ENCODE data around the gene BAIAP2.
"Not testable (repeated sequence)": the region's sequence is repeated elsewhere in the genome, so short reads cannot be mapped to it uniquely, and the experiment has no call there.

Gene BAIAP2

DNA sequence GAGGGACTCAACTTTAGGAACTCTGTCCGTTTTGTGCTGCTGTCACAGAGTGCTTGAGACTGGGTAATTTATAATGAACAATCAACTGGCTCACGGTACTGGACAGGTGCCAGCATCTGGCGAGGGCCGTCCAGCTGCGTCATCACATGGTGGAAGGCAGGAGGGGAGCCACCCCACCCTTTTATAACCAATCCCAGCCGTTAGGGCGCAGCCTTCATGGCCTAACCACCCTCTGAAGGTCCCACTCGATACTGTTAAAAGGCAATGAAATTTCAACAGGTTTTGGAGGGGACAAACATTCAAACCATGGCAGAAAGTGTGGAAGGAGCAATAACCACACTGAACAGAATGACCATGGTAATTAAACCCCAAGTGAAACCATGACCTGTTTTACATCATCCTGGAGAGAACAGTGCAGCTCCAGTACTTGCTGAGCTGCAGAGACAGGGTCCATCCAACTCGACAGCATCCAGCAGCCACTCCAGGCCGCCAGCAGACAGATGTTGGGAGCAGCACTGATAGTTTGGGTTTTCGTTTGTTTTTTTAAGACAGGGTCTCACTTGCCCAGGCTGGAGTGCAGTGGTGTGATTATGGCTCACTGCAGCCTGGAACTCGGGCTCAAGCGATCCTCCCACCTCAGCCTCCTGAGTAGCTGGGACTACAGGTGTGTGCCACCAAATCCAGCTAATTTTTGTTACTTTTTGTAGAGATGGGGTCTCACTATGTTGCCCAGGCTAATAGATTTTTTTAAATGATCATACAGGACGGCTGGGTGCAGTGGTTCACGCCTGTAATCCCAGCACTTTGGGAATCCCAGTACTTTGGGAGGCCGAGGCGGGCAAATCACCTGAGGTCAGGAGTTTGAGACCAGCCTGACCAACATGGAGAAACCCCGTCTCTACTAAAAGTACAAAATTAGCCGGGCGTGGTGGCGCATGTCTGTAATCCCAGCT, 32.3 kb upstream of the BAIAP2 start:
- DNase-seq: no peak

- DNase-seq: no peak
Observed at GRCh38 chr17:81003711-81004475, 31.1 kb upstream of the BAIAP2 start.

DNA sequence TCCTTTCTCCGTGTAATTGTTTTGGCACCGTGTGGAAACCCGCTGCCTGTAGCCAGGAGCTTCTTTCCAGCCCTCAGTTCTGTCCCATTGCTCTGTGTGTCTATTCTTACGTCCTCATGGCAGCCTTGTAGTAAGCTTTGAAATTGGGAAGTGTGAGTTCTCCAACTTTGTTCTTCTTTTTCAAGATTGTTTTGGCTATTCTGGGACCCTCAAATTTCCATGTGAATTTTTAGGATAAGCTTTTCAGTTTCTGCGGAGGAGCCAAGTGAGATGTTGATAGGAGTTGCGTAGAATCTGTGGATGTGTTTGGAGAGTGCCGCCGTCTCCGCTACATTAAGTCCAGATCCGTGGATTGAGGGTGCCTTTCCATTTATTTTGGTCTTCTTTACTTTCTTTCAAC, 28.1 kb upstream of the BAIAP2 start:
- DNase-seq: no peak

DNA sequence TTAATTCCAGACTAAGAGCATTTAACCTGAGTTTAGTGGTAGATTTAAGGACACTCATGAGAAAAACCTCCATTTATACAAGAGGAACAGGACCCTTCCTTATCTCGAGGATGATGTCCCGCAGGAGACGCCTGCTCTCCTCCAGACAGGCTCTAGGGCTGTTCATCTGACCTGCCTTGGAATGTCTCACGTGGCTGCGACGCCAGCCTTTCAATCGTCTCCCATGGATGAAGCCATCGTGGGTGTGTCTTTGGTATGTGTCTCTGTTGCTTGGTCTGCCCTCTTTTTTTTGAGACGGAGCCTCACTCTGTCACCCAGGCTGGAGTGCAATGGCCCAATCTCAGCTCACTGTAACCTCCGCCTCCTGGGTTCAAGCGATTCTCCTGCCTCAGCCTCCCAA, 26.8 kb upstream of the BAIAP2 start:
- DNase-seq: no peak

DNA sequence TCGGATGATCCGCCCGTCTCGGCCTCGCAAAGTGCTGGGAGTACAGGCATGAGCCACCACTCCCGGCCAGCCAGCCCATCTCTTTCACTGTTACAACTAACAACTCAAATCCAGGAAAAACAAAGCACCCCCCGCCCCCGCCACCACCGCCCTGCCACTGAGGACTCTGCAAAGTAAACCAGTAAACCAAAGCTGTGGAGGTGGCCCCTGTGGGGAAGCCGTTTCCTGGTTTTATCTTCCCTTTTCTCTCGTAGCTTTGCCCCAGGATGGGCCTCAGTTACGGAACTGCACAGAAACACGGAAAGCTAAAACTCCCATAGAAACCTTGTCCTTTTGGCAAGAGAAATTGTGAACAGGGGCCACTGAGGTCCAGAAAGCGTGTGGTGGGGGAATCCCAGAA, 25.8 kb upstream of the BAIAP2 start:
- no peak for DNase-seq

GRCh38 chr17:81010935-81011334, 24.0 kb upstream of the BAIAP2 start:
- DNase-seq: no peak

DNA sequence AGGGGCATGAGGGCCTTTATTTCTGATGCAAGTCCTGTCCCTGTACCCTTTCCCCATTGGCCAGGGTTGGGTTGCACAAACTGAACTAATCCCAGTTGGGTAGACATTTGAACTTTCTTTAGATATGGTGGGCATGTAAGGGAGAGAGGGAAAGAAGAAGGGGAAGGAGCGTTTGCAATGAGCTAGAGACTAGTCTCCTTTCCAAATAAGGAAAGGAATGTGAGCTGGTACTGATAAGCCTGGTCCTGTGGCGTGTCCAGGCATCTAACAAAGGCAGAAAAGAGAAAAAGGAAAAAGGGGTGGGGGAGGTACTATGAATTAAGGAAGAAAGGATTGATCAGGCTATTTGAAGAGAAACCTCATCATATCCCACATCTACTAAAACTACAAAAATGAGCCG, 23.0 kb upstream of the BAIAP2 start:
- no peak for DNase-seq

- DNase-seq: no peak
Observed at GRCh38 chr17:81012574-81013447, 22.1 kb upstream of the BAIAP2 start.

GRCh38 chr17:81013642-81014041, 21.3 kb upstream of the BAIAP2 start:
- DNase-seq: no peak

DNA sequence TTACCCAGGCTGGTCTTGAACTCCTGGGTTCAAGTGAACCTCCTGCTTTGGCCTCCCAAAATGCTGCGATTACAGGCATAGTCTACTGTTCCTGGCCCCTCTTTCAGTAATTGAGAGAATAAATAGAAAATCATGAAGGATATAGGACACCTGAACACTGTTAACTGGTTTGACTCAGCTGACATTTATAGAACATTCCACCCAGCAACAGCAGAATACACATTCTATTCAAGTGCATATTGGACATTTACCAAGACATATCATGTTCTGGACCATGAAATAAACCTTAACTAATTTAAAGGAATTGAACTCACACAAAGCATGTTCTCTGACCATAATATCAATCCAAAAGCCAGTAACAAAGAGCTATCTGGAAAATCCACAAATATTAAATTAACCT, 19.8 kb upstream of the BAIAP2 start:
- DNase-seq: no peak

DNA sequence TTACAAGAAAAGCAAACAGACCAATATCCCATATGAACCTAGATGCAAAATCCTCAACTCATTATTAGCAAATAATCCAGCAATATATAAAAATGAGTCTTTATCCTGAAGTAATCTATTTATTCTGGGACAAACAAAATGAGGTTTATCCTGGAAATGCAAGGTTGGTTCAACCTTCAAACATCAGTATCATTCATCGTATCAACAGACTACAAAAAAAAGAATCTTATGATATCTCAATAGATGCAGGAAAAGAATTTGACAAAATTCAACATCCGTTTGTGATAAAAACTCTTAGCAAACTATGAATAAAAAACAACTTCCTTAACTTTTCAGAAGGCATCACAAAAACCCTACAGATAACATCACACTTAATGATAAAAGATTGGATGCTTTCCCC, 18.4 kb upstream of the BAIAP2 start:
- no peak for DNase-seq

- not testable (repeated sequence) for DNase-seq
Observed at GRCh38 chr17:81017330-81017729, 17.6 kb upstream of the BAIAP2 start.

- DNase-seq: peak; percentile 29
Observed at GRCh38 chr17:81018044-81018802, 16.7 kb upstream of the BAIAP2 start.

GRCh38 chr17:81019563-81020442, 15.1 kb upstream of the BAIAP2 start:
- DNase-seq: no peak

GRCh38 chr17:81020443-81020766, 14.5 kb upstream of the BAIAP2 start:
- DNase-seq: no peak

DNA sequence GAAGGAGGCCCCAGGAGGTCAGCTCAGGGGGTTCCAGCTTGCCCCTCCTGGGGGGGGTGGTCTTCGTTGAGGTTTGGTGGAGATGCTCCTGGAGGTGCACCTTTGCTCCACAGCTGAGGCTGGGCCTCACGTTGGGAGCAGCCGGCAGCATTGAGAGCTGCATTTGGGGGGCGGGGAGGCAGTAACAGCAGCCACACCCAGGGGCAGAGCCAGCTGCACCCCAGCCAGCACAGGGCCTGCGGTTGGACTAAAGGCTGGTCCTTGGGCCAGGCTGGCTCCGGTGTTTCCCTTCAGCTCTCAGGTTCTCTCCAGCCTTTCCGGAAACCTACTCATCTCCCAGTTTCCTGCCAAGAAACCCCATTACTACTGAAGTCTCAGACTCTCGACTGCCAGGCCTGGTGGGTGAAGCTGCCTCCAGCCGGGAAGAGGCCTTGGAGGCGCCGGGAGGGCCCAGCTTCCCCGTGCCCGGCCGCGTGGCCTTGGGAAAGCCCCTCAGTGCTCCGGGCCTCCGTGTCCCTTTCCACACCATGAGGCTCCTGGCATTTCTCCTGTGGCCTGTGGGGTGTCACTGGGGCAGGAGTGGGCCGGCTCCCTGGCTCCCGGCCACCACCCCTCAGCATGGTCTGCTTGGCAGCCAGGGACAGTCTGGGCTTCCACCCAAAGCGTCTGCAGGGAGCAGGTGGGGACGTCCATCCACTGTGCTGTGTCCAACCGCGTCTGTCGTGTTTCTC, 14.0 kb upstream of the BAIAP2 start:
- no peak for DNase-seq

DNA sequence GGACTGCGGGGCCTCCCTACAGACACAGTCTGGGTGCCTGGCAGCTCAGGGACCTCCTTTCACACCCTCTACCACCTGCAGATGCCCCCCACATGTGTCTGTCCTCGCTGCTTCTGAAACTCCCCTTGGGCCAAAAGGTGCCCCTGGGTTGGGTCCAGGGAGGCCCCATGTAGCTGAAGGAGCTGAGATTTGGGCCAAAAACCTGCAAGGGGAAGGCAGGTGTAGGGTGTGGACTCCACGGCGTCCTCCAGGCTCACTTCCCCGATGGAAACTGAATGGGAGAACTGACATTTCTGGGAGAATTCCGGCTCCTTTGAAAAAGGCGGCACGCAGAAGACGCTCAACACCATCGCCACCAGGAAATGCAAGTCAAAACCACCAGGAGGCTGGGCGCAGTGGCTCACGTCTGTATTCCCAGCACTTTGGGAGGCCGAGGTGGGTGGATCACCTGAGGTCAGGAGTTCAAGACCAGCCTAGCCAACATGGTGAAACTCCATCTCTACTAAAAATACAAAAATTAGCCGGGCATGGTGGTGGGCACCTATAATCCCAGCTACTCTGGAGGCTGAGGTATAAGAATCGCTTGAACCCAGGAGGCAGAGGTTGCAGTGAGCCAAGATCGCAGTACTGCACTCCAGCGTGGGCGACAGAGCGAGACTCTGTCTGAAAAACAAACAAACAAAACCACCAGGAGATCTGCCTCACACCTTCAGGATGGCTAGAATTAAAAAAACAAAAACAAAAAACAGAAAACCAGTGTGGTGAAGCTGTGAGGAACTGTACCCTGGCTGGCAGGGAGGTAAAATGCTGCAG, 13.2 kb upstream of the BAIAP2 start:
- DNase-seq: no peak

DNA sequence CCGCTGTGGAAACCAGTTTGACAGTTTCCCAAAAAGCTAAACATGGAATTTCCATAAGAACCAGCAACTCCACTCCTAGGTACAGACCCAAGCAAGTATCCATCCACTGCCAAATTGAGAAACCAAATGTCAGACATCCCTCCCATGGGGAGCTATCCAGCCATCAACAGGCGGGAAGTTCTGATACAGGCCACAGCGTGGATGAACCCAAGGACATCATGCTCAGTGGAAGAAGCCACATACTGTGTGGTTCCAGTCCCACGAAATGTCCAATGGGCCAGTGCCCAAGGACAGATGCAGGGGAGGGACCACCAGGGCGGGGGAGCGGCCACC, 12.6 kb upstream of the BAIAP2 start:
- no peak for DNase-seq

DNA sequence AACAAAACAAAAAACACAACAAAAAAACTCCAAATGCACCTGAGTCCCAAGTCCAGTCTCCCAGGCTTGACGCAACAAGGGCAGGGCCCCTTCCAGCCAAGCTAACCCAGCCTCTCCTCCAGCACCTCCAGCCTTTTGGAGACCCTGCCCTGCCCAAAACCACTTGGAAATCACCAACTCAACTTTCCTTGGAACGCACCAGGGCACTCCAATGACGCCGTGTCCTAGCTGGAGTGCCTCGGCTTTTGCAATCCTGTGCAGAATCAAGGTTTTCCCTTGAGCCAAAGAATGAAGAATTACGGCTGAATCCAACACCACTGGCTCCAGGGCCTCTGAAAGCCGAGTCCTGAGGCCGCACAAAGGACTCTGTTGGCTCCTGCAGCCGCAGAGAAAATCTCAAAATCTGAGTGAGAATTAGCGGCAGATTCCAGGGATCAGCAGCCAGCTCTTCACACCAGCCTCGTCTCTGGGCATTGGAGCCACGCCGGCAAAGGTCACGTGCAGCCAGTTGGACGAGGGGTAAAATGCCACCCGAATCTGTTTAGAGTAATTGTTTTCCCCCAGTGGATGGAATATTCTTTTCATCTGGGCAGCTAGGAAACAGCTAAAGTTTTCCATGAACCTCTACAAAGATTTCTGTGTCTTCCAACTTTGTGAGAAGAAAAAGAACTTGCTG, 9.7 kb upstream of the BAIAP2 start:
- DNase-seq: no peak
